Fibroblast of skin of right biceps (primary cell): ENCODE data around the gene MORC2.

Source experiments
- DNase-seq: peaks from one replicate; pipeline ENCODE4 v3.0.0-alpha.2; 2013

The MORC2 gene

DNA sequence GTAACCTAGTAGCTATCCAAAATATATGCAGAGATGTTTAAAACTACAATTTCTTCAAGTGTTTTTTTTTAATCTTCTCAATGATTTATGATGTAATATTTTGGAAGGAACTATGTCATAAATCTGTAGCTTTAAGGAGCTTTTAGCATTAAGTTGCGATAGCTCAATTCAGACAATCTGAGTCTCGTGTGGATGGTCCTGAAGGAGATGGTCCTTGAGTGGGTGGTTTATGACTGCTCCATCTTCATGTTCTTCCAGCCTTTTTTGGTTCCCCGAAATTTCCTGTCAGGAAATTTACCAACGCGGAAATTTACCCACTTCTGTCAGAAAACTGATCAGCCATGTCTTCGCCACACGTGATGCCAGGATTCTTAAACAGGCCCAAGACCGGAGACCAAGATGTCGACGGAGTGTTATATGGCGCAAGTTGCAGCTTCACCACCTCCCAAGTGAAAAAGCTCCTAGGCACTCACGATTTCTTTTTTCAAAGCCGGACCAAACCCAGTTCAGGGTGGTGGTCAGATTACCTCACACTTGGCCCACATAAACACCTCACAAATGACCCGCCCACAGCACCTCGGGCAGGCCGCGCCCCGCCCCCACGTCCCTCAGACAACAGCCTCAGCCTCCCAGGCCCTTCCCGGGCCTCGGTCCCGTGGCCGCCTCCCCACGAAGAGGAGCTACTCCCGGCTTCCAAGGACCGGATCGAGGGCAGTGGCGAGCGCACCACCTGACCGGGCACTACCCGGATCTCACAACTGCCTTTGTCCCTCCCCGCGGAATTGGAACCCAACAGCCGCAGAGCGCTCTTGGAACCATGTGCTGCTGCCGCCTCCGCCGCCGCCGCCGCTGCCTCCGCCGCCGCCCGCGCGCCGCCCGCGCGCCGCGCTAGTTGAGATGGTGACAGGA, at the start of gene MORC2:
TSS of gene MORC2 (minus strand) at position 760 of the 909 bp plus-strand sequence. CDS start 885 bp downstream, outside the sequence.
- DNase-seq: no peak

- no peak for DNase-seq
Measured at GRCh38 chr22:31005535-31005934, 37.0 kb upstream of the MORC2 start.

- DNase-seq: no peak
Measured at GRCh38 chr22:31001124-31001770, 32.7 kb upstream of the MORC2 start.

DNA sequence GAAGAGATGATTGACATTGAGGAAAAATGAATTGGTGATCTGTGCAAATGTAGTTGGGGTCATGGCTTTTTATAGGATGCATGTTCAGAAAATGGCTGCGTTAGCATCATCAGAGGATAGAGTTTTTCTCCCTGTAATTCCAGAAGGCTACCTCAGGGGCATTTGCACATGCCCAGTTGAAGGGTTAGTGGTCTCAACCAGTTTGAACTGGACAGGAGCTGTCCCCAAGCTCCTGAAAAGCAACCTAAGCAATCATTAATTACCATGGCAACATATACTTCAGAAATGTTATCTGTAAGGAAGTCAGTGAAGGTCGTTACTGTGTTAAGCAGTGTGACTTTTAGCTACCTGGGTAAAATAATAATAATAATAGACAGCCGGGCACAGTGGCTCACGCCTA, 29.8 kb upstream of the MORC2 start:
- DNase-seq: peak; percentile 1

DNA sequence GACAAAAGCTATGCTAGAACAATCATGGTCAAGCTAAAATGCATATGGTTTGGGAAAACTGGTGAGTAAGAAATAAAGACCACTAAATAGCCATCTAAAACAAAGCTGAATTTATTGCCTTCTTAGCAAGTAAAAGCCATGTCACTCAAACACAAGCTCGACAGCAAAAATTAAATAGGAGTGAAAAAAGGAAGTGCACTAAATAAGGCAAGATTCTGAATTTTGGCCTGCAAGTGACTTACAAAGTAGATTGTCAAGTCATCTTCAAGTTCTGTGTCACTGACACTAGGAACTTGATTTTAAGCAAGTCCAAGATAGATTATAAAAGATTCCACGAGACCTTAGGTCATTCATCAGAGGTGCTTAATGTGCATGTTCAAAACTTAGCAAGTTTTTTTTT, 27.9 kb upstream of the MORC2 start:
- DNase-seq: no peak

- no peak for DNase-seq
Measured at GRCh38 chr22:30994960-30995359, 26.4 kb upstream of the MORC2 start.

GRCh38 chr22:30992565-30992964, 24.0 kb upstream of the MORC2 start:
- no peak for DNase-seq

- DNase-seq: no peak
Measured at GRCh38 chr22:30990690-30991089, 22.1 kb upstream of the MORC2 start.

GRCh38 chr22:30989474-30989873, 20.9 kb upstream of the MORC2 start:
- no peak for DNase-seq

GRCh38 chr22:30985561-30986208, 17.1 kb upstream of the MORC2 start:
- DNase-seq: no peak

GRCh38 chr22:30984317-30984716, 15.7 kb upstream of the MORC2 start:
- DNase-seq: no peak

DNA sequence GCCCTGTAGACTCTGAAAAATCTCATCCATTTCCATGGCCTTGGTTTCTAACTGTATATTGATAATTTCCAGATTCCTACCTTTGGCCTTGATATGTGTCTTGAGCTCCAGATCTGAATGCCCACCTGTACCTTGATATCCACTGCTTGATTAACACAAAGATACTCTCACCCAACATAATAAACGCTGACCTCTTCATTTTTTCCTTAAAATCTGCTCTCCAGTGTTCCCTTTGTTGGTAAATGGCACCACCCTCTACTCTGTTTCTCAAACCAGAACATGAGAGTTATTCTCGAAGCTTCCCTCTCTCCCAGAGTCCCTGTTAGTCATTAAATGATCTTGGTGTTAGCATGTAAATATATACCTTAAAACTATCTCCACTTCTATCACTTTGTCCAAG, 13.9 kb upstream of the MORC2 start:
- DNase-seq: no peak

GRCh38 chr22:30979932-30980331, 11.4 kb upstream of the MORC2 start:
- no peak for DNase-seq

- DNase-seq: no peak
Measured at GRCh38 chr22:30978304-30978962, 9.9 kb upstream of the MORC2 start.

DNA sequence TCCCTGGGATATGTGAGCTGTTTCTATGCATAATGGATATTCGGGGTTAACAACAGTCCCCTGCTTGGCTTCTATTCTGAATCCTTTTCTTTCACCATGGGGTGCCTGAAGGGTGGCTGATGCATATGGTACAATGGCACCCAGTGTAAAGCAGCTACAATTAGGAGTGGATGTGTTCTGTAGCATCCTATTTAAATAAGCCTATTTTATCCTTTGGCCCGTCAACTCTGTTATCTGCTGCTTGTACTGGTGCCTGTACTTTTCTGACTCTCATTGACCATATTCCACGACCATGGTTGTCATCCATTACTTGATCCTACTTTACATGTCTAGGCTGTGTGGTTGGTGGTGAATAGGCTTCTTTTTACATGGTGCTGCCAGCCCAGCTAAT, 1.8 kb upstream of the MORC2 start:
- no peak for DNase-seq

GRCh38 chr22:30969532-30970355, 1.2 kb upstream of the MORC2 start:
- peak; percentile 47 for DNase-seq

DNA sequence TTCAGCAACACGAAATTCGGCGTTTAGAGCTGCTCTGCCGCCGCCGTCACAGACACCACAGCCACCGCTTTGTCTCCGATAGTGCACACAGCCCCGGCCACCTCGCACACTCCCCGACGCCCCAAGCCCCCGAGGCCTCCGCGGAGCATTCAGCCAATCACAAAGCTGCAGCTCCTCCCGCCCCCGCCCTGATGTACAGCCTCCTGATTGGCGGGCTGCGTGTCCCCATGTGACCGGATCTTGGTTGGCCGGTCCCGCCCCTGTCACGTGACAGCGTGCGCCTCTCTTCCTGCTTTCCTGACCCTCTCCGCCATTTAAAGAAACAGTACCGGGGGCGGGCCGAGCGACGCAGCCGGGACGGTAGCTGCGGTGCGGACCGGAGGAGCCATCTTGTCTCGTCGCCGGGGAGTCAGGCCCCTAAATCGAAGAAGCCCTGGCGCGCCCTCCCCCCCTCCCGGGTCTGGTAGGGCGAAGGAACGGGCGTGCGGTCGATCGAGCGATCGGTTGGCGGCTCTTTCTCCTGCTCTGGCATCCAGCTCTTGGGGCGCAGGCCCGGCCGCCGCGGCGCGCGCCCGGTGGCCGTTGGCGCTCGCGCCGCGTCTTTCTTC, 454 bp upstream of the MORC2 start, which contains the start of gene TUG1:
TSS of gene TUG1 (plus strand) at position 342 of the 608 bp plus-strand sequence.
- peak; percentile 99 for DNase-seq

DNA sequence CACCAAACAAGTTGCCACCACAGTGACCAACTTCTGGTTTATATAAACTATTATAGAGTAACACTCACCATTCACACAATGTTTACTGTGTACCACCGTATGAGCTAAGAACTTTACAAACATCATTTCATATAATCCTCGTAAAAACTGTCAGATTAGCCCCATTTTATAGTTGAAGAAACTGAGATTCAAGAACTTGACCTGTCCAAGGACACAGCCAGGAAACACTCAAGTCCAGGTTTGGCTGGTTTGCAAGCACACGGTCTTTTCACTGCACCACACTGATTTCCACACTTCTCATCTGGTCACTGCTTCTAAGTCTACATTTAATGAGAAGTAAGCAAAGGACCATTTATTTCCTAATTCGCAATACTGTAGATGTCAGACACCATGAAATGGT, 3.7 kb downstream of the MORC2 start:
- no peak for DNase-seq

- DNase-seq: no peak
Measured at GRCh38 chr22:30955153-30955552, 13.4 kb downstream of the MORC2 start.

DNA sequence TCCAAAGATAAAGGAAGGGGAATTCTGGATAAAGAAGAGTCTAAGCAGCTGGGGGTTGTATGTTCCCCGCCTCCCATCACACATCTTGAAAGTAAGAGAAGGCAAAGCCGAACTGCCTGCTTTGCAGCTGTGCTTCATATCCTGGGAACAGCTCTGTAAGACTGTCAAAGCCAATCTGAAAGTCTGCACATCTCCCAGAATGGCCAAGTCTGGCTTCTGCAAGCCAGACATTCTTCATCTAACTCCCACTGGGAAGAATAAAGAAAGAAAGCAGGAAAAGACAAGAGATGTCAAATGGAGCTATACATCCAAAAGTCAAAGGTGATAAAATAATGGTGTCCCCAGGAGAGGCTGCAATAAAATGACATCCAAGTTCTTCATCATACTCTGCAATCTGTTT, 15.4 kb downstream of the MORC2 start:
- DNase-seq: no peak

DNA sequence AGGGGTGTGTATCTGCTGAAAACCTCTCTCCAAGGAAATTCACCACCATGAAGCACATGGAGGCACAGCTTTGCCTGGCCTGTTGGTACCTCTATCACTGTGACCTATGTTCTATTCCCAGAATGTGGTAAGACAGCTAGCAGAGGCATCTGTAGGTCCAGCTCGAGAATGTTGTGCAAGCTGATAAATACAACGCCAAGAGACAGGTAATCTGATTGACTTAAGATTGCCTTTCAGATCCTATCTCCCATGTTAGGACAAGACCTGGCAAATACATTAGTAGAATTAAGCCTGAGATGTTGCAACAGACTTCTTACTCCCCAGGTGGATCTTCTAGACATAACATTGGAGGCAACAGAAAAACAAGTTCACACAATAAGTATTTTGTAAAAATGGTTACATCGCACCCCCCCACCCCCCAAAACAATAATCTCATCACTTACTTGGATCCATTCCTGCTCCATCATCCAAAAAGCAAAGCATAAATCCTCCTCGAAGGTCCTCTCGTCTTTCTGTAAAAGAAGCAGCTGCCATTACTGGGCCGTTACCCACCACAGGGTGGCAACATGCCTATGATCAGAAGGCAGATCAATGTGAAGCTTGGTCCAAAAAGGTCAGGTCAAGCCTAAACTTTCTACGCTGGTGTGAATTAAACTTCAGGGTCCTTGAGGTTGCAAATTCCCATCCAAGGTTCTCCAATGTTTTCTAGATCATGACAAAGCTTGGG, 18.5 kb downstream of the MORC2 start:
- DNase-seq: no peak
